Liver (tissue), 9 donors: ENCODE data around the gene PPM1M. TPM values are rescaled to one million over a fixed set of nuclear protein-coding genes. Genes with fewer than 3 reads are reported as not detected.
A peak's percentile ranks its signal among the peaks of the same experiment; 100 is the strongest.

Experiments used
- DNase-seq: peaks from one replicate; pipeline ENCODE4 v3.0.0-alpha.2; 2017; ENCODE audit warnings: low spot score
- H3K27ac ChIP-seq, 2 donors: one replicate each; pipeline ENCODE4 v1.7.0; 2013; ENCODE audit warnings: inconsistent platforms in 2 of 2, low read length in 2 of 2, control low read depth in 1 of 2, low read depth in 1 of 2, mild to moderate bottlenecking in 1 of 2
- H3K27me3 ChIP-seq, 4 donors: one replicate each; pipeline versions ENCODE4 v1.6.1 to v1.7.0; 2013; ENCODE audit warnings: low read length in 3 of 4, inconsistent platforms in 1 of 4, mild to moderate bottlenecking in 1 of 4, moderate library complexity in 1 of 4; ENCODE audit not compliant: control insufficient read depth in 4 of 4, insufficient read depth in 4 of 4
- H3K36me3 ChIP-seq, 4 donors: one replicate each; pipeline versions ENCODE4 v1.6.1 to v1.7.0; 2013; ENCODE audit warnings: low read length in 3 of 4, mild to moderate bottlenecking in 3 of 4, low read depth in 1 of 4, moderate library complexity in 1 of 4; ENCODE audit not compliant: control insufficient read depth in 4 of 4, insufficient read depth in 3 of 4
- H3K4me1 ChIP-seq, 4 donors: one replicate each; pipeline versions ENCODE4 v1.6.1 to v1.7.0; 2013; ENCODE audit warnings: low read length in 3 of 4, mild to moderate bottlenecking in 3 of 4, moderate library complexity in 1 of 4; ENCODE audit not compliant: control insufficient read depth in 4 of 4, insufficient read depth in 4 of 4
- H3K4me3 ChIP-seq, 3 donors: one replicate each; pipeline versions ENCODE4 v1.6.1 to v1.7.0; 2013; ENCODE audit warnings: low read length in 3 of 3, control low read depth in 1 of 3, low read depth in 1 of 3, mild to moderate bottlenecking in 1 of 3
- H3K9ac ChIP-seq, 2 donors: one replicate each; pipeline ENCODE4 v1.7.0; 2013; ENCODE audit warnings: low read length in 2 of 2, mild to moderate bottlenecking in 2 of 2, moderate library complexity in 2 of 2, control low read depth in 1 of 2, low read depth in 1 of 2
- H3K9me3 ChIP-seq, 4 donors: one replicate each; pipeline versions ENCODE4 v1.6.1 to v1.7.0; 2013; ENCODE audit warnings: low read length in 3 of 4; ENCODE audit not compliant: control insufficient read depth in 4 of 4
- EGR1 ChIP-seq, 2 donors: IDR thresholded peaks; 2 replicates each; pipeline ENCODE4 v1.6.1; 2016 to 2018; ENCODE audit warnings: antibody characterized with exemption in 2 of 2, low read depth in 2 of 2
- FOXA2 ChIP-seq: IDR thresholded peaks from 2 replicates; pipeline ENCODE4 v1.6.1; 2016; ENCODE audit warnings: antibody characterized with exemption
- RAD21 ChIP-seq, 2 donors: IDR thresholded peaks; 2 replicates each; pipeline ENCODE4 v1.6.1; 2016; ENCODE audit warnings: antibody characterized with exemption in 2 of 2, mild to moderate bottlenecking in 2 of 2
- YY1 ChIP-seq: IDR thresholded peaks from 2 replicates; pipeline ENCODE4 v1.6.1; 2016; ENCODE audit warnings: antibody characterized with exemption, mild to moderate bottlenecking
- WGBS: extraction: QIAGEN DNeasy Blood & Tissue Kit; methylation state at CpG from one replicate; pipeline ENCODE4 v1.1.7; 2013; 5-methylcytosine and 5-hydroxymethylcytosine counted together
- polyA plus RNA-seq, 2 donors: library from polyadenylated mRNA; stranded (reverse) in 1 of 2; unstranded in 1 of 2; fragments of 200-250 nt in 1 of 2; fragments of >200 nt in 1 of 2; fragmentation: Nextera tagmentation in 1 of 2; extraction: Ambion mirVana in 1 of 2; gene quantifications; one replicate each; pipeline versions ENCODE4 v1.2.1 to v1.2.3, GENCODE V29; 2013 to 2015
- total RNA-seq, 2 donors: library from RNA; depleted of rRNA; stranded (reverse); fragments of >200 nt; gene quantifications; one replicate each; pipeline ENCODE4 v1.2.3, GENCODE V29; 2014
- TF ChIP-seq, protein P1 (sequence below): fragments of 150-350 bp; IDR thresholded peaks from 2 replicates; pipeline ENCODE4 v1.5.1; 2017; ENCODE audit warnings: improper control_type of control experiment, low read depth, low read length; ENCODE audit not compliant: missing input control
- TF ChIP-seq, protein P2 (sequence below): IDR thresholded peaks from 2 replicates; pipeline ENCODE4 v1.6.1; 2016; ENCODE audit warnings: antibody characterized with exemption
- TF ChIP-seq, protein P3 (sequence below): IDR thresholded peaks from 2 replicates; pipeline ENCODE4 v1.6.1; 2016; ENCODE audit warnings: antibody characterized with exemption
- TF ChIP-seq, protein P4 (sequence below): IDR thresholded peaks from 2 replicates; pipeline ENCODE4 v1.6.1; 2016; ENCODE audit warnings: antibody characterized with exemption
- donor health status: healthy.
- donor health status: healthy.
- donor health status: healthy.
- donor health status: healthy.
- donor health status: healthy.

PPM1M gene
- total and polyA plus RNA-seq, 4 donors: 2.8 to 5.5 (median 4.6) TPM

DNA sequence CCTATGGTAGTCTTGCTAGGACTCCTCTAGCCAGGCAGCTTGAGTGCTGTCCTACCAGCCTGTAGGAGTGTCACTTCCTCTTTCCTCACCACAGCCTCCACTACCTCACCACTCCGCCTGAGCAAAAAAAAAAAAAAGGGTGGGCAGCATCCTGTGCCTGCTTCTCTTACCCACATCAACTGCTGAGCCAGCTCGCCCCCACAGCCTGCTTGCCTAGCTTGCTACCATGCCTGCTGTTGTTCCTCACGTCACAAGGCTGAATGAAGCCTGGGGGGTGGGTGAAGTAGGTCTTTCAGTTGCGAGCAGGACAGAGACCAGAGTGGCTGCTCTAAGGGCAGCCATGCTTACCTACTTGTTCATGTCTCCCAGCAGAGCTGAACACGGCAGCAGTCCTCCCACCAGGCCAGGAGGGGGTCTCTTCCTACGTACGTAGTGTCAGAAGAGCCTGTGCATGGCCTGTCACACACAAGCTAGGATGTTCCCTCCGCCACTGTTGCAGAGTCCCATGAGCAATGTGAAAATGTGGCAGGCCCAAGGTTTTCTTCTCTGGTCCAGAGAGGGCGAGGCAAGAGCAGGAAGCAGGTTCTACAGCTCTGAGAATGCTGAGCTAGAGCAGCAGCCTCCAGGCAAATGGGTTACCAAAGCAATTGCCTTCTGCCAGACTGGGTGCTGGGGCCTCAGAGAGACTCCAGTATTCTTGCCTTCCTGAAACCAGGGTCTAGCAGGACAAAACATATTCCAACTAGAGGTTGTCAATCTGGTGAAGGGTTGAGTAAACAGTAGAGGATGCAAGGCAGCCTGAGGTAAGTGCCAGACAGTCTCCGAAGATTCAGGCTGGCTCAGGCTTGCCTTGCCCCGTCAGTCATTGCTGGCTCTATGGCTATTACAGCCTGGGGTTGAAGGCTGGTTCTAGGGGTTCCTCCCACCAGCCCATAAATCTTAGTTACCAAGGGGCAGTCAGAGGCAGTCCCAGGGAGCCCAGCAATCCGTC lies 8.1 kb downstream of the PPM1M start:
- Histone ChIP-seq H3K9ac (no peak overlapping the region), H3K27ac (peak overlapping the region; percentile 39 to 57), H3K27me3 (no peaks in the 10 kb centered on the region), H3K36me3 (peaks cover 14 to 56% (median 50%) of the 10 kb centered on the region in 4 donors), H3K9me3 (no peaks in the 10 kb centered on the region), H3K4me3 (no peak overlapping the region), H3K4me1 (no peaks in the 10 kb centered on the region)
- no peak for TF ChIP-seq YY1
- DNase-seq: no peak
- 79% methylated on average over 12 of the region's 12 CpGs for WGBS

DNA sequence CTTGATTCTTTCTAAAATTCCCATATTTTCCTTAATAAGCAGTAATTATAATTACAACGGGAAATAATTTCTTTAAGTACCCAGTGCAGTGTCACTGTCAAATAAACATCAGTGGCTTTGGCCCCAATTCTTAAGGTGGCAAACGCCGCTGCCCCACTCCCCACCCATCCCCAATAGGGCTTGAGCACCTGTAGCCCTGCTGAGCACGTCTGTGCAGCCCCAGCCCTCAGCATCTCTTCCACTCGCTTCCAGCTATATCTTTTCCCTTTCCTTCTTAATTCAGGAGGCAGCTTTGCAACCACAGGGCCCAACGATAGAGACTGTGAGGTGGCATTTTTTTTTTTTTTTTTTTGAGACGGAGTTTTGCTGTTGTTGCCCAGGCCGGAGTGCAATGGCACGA lies 9.0 kb downstream of the PPM1M start:
- no peak for DNase-seq
- TF ChIP-seq RAD21 (IDR thresholded peaks at IDR 0.05): no peak
- no peak overlapping the region for H3K27ac ChIP-seq

DNA sequence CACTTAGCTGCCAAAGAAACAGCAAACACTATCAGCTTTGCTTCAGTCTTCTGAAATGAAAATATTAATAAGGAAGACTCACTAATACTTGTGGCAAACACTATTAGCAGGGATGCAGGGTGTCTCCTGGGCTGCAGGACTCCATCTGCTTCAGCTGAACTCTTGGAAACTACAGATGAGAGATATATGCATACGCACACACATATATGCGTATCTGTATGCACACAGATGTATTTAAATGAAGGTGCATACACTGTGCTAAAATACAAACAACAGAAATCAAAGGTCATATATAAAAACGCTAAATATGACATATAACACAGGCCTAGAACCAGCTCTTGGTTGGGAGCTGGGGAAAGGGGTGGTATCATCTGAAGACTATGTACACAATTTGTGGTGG lies 10.6 kb downstream of the PPM1M start:
- H3K9ac ChIP-seq: no peak overlapping the region
- DNase-seq: no peak
- H3K27ac ChIP-seq: no peak overlapping the region
- no peaks in the 10 kb centered on the region for H3K27me3 ChIP-seq
- H3K4me1 ChIP-seq: no peaks in the 10 kb centered on the region
- peaks cover 21 to 76% (median 67%) of the 10 kb centered on the region in 4 donors for H3K36me3 ChIP-seq
- H3K4me3 ChIP-seq: no peak overlapping the region
- TF ChIP-seq, protein P1, sequence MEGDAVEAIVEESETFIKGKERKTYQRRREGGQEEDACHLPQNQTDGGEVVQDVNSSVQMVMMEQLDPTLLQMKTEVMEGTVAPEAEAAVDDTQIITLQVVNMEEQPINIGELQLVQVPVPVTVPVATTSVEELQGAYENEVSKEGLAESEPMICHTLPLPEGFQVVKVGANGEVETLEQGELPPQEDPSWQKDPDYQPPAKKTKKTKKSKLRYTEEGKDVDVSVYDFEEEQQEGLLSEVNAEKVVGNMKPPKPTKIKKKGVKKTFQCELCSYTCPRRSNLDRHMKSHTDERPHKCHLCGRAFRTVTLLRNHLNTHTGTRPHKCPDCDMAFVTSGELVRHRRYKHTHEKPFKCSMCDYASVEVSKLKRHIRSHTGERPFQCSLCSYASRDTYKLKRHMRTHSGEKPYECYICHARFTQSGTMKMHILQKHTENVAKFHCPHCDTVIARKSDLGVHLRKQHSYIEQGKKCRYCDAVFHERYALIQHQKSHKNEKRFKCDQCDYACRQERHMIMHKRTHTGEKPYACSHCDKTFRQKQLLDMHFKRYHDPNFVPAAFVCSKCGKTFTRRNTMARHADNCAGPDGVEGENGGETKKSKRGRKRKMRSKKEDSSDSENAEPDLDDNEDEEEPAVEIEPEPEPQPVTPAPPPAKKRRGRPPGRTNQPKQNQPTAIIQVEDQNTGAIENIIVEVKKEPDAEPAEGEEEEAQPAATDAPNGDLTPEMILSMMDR: no peak
- TF ChIP-seq, protein P2, sequence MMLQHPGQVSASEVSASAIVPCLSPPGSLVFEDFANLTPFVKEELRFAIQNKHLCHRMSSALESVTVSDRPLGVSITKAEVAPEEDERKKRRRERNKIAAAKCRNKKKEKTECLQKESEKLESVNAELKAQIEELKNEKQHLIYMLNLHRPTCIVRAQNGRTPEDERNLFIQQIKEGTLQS: no peak
- TF ChIP-seq, protein P3, sequence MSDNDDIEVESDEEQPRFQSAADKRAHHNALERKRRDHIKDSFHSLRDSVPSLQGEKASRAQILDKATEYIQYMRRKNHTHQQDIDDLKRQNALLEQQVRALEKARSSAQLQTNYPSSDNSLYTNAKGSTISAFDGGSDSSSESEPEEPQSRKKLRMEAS: no peak
- TF ChIP-seq EGR1 (IDR thresholded peaks at IDR 0.05; ENCODE audit: low read depth in 2 of 2): no peak
- no peak for TF ChIP-seq FOXA2
- TF ChIP-seq, protein P4, sequence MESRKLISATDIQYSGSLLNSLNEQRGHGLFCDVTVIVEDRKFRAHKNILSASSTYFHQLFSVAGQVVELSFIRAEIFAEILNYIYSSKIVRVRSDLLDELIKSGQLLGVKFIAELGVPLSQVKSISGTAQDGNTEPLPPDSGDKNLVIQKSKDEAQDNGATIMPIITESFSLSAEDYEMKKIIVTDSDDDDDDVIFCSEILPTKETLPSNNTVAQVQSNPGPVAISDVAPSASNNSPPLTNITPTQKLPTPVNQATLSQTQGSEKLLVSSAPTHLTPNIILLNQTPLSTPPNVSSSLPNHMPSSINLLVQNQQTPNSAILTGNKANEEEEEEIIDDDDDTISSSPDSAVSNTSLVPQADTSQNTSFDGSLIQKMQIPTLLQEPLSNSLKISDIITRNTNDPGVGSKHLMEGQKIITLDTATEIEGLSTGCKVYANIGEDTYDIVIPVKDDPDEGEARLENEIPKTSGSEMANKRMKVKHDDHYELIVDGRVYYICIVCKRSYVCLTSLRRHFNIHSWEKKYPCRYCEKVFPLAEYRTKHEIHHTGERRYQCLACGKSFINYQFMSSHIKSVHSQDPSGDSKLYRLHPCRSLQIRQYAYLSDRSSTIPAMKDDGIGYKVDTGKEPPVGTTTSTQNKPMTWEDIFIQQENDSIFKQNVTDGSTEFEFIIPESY: no peak
- no peaks in the 10 kb centered on the region for H3K9me3 ChIP-seq
- WGBS: 78% methylated on average over 3 of the region's 3 CpGs

More for the DNA sequence above, 9.0 kb downstream of the PPM1M start:
- Histone ChIP-seq H3K9ac (no peak overlapping the region), H3K36me3 (peaks cover 17 to 65% (median 56%) of the 10 kb centered on the region in 4 donors), H3K4me3 (no peak overlapping the region), H3K27me3 (no peaks in the 10 kb centered on the region), H3K9me3 (no peaks in the 10 kb centered on the region), H3K4me1 (no peaks in the 10 kb centered on the region)
- WGBS: 91% methylated on average over 9 of the region's 9 CpGs
